HG03066 (cell line): ENCODE measurements around the gene RPL10A.
"Not testable (repeated sequence)": the region's sequence is repeated elsewhere in the genome, so short reads cannot be mapped to it uniquely, and the experiment has no call there.

Experiments used
- ATAC-seq: cut with Tn5 transposase; IDR thresholded peaks from one replicate; pipeline ENCODE4 v1.9.1; 2021; ENCODE audit warnings: low read depth; ENCODE audit not compliant: unreplicated experiment

The RPL10A gene

DNA sequence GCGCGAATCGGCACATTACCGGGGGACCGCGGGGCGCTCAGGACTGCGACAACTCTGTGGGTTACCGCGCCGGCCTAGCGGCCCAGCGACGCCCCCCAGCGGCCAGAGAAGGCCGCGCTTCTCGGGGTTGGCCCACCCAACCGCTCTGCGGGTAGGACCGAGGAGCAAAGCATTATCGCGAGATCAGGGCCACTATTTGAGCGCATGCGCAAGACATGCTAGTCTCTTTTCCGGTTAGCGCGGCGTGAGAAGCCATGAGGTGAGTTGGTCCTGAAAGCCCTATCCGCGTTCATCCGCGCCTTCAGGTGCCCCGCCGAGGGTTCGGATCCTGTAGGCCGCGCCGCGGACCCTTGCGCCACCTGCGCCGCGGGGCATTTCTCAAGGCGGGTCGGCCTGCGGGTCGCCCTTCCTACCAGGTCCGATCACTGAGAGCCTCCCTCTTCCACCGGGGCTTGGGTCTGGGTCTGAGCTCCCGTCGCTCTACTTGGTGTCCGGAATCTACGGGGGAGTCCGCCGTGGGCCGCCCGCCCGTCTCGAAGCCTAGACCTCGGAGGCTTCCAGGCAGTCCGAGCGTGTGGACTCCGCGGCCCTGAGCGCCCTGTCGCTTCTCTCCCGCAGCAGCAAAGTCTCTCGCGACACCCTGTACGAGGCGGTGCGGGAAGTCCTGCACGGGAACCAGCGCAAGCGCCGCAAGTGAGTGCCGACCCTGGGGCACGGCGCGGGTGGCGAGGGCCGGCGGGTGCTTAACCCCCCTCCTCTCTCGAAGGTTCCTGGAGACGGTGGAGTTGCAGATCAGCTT is at the start of gene RPL10A:
Gene RPL10A, plus strand, starts transcription at position 221 of the 799 bp plus-strand sequence. Its CDS starts 34 bp downstream, at position 255.
- peak; percentile 72 for ATAC-seq

DNA sequence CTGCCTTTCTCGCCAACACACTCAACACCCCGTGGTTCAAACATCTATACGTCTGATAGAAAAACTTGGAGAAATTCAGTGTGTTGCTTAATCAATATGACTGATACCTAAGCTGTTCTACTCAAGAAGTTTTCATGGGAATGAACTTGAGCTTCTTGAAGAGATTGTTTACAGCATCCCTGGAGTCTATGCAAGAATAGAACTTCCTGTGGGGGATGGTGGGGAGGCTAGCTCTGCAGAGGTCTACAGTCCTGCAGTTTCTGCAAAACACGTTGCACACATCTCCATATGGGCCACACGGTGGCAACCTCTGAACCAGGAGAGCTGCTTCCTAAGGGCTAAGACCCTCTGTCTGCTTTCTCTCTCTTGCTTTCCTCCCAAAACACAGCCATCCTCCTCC is 48.8 kb upstream of the RPL10A start:
- ATAC-seq: no peak

DNA sequence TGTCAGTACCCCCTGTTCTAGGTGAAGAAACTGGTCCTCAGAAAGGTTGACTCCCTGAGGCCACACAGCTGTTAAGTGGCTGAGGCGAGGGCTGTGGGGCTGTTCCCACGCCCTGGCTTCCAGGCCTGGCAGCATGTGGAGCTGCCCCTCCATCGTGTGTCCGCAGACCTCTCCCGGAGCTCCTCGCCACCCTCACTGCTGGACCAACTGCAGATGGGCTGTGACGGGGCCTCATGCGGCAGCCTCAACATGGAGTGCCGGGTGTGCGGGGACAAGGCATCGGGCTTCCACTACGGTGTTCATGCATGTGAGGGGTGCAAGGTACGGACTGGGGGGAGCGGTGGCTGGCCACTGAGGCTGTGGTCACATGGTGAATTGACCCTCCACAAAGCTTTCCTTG is 48.2 kb upstream of the RPL10A start:
- no peak for ATAC-seq

DNA sequence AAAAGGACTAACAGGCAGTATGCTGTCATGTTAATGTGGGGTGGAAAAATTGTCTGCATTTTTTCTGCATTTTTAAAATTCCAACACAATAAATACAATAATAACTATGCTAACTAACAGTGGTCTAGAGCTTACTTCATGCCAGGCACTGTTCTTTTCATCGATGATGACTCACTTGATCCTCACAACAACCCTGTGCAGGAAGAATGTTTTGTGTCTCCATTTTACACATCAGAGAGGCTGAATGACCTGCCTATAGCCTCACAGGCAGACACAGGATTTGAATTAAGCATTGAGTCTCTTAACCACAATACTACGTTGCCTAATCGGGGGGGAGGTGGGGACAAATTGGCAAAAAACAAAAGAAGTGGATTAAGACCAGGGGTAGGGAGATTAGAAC is 42.9 kb upstream of the RPL10A start:
- no peak for ATAC-seq

DNA sequence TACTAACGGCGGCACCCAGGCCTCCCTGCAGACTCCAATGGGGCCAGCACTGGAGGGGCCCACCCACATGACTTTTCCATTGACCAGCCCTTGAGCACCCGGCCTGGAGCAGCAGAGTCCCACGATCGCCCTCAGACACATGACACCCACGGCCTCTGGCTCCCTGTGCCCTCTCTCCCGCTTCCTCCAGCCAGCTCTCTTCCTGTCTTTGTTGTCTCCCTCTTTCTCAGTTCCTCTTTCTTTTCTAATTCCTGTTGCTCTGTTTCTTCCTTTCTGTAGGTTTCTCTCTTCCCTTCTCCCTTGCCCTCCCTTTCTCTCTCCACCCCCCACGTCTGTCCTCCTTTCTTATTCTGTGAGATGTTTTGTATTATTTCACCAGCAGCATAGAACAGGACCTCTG is 42.1 kb upstream of the RPL10A start:
- ATAC-seq: no peak

DNA sequence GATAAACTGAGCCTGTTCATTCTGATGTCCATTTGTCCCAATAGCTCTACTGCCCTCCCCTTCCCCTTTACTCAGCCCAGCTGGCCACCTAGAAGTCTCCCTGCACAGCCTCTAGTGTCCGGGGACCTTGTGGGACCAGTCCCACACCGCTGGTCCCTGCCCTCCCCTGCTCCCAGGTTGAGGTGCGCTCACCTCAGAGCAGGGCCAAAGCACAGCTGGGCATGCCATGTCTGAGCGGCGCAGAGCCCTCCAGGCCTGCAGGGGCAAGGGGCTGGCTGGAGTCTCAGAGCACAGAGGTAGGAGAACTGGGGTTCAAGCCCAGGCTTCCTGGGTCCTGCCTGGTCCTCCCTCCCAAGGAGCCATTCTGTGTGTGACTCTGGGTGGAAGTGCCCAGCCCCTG is 40.8 kb upstream of the RPL10A start:
- ATAC-seq: no peak

DNA sequence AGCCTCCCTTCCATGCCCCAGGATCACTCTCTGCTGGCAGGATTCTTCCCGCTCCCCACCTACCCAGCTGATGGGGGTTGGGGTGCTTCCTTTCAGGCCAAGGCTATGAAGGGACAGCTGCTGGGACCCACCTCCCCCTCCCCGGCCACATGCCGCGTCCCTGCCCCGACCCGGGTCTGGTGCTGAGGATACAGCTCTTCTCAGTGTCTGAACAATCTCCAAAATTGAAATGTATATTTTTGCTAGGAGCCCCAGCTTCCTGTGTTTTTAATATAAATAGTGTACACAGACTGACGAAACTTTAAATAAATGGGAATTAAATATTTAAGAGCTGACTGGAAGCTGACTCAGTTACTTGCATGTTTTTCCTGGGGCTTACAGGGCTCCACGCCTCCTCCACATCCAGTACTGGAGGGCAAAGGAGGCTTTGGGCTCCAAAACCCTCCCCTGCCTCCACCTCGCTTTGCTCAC is 40.3 kb upstream of the RPL10A start:
- ATAC-seq: no peak

DNA sequence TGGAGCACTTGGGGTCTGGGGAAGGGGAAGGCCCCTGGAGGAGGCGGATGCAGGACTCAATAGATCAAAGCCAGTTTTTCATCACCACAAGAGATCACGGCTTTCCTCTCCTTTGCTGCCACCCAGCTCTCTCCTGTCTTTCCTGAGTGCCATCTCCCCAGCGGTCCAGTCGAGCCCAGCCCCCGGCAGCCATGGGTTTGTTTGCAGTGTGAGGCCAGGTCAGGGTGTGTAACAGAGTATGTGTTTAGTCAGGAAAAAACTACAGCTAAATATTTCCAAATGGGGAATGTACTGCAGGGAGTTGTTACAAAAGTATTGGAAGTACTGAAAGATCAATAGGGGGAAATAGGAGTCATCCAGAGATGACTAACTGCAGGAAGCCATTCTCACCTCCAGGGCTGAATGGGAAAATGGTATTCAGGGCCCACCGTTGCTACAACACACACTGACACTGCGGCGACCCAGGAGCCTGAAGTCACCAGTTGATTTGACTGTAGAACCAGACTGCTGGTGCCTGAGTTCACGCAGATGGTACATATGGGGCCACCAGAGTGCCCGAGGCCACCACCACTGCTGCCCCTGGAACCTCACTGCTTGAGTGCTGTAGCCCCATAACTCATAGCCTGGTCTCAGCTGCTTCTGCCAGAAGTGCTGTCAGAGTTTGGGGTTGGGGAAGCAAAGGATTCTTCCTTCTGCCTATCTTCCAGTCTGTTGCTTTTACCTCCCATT is 39.6 kb upstream of the RPL10A start:
- ATAC-seq: no peak

DNA sequence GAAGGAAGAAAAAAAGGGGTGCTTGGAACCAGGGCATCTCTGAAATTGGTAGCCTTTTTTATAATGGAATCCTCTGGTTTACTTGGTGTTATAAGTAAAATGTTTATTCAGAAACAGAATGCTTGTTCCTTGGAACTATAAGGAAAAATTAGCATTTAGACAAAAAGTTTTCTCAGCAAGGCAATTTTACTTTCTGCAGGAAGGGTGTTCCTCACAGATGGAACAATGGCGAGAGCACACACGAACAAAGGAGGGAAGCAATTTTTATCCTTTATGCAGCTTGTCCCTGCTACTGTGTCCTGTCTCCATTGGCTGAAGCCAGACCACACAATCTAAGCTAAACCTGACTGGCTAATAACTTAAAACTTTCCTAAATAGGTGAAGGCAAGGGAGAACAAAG is 38.7 kb upstream of the RPL10A start:
- no peak for ATAC-seq

DNA sequence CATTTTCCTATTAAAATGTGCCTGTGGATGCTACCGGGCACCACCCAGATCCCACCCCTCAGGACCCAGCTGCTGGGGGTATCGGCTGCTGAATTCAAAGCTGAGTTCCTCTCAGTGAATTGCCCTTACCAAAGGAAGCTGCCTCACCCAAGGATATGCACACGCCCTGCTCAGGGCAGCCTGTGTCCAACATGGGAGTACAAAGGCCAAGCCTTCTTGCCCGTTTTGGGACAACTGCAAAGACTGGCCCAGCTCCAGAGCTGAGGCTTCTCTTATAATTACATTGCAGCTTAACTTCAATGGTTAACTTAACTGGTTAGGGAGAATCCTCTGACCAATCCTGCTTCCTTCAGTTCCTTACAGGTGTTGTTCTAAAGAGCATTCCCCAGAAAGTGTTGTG is 35.9 kb upstream of the RPL10A start:
- no peak for ATAC-seq

DNA sequence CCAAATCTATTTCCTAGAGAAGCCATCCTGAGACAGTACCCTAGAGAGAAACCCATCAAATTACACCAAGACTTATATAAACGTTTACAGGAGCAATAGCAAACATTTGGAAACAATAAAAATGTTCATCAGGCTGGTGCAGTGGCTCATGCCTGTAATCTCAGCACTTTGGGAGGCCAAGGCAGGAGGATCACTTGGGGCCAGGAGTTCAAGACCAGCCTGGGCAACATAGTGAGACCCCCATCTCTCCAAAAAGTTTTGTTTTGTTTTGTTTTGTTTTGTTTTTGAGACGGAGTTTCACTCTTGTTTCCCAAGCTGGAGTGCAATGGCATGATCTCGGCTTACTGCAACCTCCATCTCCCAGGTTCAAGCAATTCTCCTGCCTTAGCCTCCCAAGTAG is 35.5 kb upstream of the RPL10A start:
- not testable (repeated sequence) for ATAC-seq

DNA sequence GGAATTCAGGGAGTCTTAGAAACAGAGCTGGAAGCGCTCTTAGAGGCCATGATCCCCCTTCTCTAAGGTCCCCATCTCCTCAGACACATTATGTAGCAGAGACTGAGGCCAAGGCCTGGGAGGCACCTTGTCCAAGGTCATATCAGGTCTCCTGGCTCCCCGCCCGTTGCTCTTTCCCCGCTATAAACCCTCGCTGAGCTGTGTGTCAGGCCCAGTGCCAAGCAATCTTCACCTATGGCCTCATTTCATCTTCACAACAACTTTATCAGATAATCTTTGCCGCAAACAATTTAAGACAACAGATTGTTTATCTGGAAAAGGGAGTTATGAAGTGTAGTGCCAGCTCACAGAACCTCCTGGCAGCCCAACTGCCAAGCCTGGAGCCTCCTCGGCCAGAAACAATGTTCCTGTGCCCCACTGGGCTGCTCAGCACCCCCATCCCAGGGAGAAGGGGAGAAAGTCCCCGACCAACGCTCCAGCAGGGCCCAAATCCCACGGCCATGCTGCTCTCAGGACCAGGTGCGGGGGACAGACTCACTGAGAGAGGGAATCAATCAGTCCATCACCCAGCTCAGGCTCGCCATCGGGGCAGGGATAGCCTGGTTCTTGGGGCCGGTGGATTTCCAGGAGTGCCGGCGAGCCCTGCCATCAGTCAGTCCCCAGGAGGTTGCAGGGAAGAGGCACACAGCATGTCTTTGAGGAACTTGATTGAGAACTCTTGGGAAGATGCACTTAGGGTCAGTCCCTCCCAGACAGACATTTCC is 32.9 kb upstream of the RPL10A start:
- ATAC-seq: no peak

DNA sequence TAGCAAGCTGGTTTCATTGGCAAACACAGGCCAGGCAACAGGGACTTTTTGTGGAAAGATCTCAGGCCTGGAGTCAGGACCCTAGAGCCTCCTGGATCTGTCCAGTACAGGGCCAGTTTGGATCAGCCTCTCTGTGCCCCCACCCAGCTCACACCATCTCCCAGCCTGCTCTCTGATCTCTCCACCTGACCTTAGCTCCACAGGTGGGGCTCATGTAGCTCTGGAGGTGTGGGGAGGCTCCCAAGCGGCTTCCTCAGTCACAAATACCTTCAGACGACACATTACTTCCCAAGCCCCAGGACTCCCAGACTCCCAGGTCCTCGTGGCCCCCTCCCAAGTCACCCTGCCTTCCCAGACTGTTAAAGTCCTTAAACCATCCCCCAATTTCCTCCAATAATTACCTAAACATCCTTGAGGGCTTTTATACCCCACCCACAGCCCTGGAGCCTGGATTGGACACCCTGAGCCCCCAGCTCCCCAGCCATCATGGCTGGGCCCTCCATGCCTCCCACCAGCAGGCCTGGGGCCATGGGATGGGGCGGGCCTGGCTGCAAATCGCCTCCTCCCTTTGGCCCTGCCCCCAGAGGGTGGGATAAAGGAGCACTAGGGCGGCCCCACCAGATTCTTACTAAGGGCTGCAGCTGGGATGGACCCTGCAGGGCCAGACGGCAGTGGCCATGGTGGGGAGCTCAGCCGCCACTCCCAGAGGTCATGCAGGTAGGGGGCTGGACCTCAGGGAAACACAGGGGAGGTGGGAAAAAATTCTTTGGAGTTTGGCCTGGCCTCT is 31.9 kb upstream of the RPL10A start:
- ATAC-seq: no peak

DNA sequence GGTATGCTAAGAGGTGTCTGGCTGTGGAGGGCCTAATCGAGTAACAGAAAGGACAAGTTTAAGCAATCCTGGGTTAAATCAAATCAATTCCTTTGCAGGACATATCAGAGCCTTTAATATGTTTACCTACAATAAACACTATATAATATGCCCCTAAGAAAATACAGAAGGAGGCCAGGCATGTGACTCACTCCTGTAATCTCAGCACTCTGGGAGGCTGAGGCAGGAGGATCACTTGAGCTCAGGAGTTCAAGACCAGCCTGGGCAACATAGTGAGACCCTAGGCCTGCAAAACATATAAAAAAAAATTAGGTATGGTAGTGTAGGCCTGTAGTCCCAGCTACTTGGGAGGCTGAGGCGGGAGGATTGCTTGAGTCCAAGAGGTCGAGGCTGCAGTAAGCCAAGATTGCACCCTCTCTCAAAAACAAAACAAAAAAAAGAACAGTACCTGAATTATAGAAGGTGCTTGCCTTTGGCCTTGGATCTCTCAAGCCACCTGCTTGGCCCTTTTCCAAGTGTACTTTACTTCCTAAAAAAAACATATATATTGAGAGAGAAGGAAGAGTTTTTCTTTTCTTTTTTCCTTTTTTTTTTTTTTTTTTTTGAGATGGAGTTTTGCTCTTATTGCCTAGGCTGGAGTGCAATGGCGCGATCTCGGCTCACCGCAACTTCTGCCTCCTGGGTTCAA is 29.7 kb upstream of the RPL10A start:
- ATAC-seq: not testable (repeated sequence)

DNA sequence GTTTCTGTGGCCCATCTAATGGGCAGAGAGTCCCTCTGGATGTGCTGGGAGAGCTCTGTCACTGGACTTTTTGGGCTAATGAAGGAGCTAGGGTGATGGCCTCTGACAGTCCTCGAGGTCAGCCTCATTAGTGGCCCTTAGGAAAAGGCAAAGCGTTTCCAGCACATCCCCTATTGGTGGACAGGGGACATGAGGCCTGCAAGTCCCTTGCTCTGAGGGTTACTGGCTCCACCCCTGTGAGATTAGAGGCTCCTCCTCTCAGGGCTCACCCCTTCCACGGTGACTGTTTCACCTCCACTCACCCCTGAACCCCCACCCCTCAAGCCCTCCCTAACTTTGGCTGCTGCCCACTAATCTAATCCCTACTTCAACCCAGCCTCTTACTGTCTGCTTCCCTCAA is 28.9 kb upstream of the RPL10A start:
- ATAC-seq: no peak

DNA sequence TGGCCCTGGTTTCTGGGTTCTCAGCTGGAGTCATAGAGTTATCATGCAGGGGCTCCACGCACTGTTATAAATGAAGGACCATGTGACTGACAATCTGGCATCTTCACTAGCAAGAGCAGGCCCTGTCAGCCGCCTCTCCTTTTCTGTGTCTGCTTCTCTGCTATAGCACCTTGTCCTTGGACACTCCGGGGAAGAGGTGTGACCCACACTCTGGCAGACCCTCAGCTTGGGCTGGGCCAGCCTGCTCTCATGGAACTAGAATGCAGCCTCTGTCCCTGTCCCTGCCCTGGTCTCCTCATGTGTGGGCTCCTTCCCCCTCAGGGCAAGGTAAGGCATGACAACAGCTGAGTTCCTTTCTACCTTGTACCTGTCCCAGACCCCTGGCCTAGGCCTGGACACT is 27.0 kb upstream of the RPL10A start:
- no peak for ATAC-seq

DNA sequence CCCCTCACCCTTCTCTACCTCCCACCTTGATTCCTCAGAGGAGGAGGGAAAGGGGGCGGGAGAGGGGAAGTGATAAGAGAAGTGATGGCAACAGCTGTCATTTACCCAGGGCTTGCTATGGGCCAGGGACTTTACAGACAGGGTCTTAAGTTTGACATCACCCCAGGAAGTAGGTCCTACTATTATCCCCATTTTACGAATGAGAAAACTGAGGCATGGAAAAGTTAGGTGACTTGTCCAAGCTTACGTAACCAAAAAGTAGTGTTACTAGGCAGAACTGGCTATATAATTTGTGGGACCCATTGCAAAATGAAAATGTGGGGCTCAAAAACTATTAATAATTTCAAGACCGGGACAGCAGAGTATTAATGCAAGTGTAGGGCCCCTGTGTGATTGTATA is 26.6 kb upstream of the RPL10A start:
- ATAC-seq: no peak

DNA sequence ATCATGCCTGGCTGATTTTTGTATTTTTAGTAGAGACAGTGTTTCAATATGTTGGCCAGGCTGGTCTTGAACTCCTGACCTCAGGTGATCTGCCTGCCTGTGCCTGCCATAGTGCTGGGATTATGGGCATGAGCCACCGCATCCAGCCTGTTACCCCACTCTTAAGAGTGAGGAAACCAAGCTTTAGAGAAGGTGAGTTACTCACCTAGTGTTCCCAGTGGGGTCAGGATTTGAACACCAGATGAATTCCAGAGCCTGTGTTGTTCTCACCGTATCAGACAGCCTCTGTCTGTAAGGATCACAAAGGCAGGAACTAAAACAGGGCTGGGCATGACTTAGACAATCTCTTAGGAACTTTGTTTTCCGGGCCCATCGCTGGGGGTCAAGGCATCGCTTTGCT is 25.5 kb upstream of the RPL10A start:
- no peak for ATAC-seq

DNA sequence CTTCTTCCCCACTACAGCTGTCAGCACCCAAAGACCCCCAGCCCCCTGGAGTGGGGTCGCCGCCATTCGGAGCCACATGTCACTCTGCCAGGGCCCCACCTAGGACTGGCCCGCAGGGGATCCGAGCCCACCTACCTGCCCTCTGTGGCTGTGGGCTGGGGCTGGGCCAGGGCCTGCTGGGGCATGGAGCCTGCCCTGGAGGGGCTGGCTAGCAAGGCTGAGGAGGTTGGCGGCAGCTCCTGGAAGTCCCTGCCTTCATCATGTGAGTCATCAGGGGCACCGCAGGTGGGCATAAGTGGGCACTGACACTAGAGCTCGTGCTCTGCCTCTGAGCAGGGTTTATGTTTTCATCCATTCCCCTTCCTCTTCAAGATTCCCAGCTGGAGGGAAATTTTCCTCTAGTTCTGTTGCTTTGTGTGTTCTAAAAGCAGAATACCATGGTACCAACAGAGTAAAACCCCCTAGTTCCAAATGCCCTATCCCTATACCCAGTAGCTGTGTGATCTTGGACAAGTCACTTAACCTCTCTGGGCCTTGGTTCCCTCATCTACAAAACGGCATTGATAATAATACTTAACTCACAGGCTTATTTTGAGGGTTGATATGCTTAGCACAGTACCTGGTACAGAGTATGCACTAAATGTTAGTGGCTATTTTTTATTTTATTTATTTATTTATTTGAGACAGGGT is 24.7 kb upstream of the RPL10A start:
- ATAC-seq: no peak
